ENCODE measurements around the gene ZNF174.

Gene ZNF174

GRCh38 chr16:3434373-3434772 is 33.4 kb downstream of the ZNF174 start:
- DNase-seq: no peak
- intact Hi-C loops (cut with DNase I): no loop called here

DNA sequence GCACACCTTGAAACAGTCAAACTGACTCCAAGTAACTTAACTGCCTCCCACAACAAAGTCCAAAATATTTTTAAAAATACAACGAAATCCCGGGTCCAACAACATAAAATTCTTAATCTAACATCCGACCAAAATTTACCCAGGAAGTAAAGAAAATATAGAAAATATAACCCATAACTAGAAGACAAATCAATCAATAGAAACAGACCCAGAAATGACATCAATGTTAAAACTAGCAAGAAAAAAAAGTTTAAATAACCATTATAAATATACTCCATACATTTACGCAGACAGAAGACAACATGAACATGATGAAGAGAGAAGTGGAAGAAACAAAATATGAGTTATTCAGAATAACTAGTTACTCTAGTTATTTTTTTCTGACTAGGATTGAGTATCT is 38.6 kb downstream of the ZNF174 start:
- no peak for DNase-seq
- intact Hi-C loops (cut with DNase I): no loop called here

DNA sequence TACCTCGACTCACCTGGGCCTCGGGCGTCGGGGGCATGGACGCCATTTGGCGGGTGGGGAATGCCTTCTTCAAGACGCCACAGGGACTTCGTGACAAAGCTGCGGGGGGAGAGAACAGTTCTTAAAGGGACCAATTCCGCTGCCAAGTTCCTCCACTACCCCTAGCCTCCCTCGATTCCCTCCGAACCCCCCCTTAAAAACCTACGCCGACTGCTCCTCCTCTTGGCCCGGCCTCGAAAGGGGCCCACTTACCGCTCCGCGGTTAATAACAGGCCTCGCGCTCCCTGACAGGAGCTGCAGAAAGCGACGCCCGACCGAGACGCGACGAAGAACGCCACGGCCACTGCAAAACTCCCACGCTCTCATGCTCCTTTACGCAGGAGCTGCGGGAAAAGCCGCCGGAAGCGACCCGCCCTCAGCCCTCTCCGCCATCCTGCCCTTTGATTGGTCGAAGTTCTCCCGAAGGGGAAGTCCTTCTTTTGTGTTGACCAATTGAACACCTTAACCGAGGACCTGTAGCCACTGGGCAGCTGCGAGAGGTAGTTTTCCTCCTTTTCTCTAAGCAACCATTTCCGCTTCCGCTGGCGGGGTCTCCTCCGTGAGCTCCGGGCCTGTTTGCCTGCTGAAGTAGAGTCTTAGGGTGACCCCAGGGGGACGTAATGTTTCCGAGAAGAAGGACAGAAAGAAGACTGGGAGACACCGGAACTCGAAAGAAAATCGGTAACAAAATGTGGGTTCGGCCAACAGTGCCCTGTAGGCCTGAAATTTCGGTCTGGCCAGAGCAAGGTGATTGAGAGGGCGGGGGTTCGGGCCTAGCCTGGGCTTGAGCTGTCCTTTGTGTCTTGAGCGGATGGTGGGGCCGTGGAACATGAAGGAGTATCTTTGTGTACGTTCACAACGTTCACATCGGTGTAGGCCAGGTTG is 42.4 kb downstream of the ZNF174 start, which contains the start of the genes NAA60 and ZNF597:
Gene NAA60, plus strand, starts transcription at position 573 of the 924 bp plus-strand sequence. CDS start 32,548 bp downstream, outside the sequence.
Gene ZNF597, minus strand, starts transcription at position 397 of the 924 bp plus-strand sequence. Its CDS starts 351 bp downstream, at position 46.
- intact Hi-C loops (cut with DNase I): no loop called here
- peak; percentile 70 to 97 (median 83) for DNase-seq

- DNase-seq: no peak
- intact Hi-C loops (cut with DNase I): no loop called here
Observed at GRCh38 chr16:3444032-3444388, 43.0 kb downstream of the ZNF174 start.

GRCh38 chr16:3454093-3454492 is 53.1 kb downstream of the ZNF174 start:
- intact Hi-C loops (cut with DNase I): no loop called here
- no peak for DNase-seq

DNA sequence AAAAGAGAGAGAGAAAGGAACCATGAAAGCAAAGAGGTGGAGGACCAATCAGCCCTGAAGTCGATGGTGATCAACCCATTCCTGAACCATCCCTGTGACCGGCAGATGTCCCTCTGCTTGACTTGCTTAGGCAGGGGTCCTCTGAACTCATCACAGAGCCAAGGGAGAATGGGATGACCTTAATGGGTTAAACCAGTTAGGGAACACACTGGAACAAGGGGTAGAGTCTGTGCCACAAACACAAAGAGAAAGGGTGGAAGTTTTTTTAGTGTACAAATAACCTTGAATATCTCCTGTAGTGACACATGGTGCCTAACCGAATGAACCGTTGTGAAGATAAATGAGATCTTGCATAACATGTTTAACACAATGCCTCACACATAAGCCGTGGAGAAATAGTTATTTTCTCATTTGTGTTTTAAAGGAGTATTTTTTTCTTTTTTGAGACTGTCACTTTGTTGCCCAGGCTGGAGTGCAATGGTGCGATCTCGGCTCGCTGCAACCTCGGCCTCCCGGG is 53.7 kb downstream of the ZNF174 start:
- intact Hi-C loops (cut with DNase I): loop anchor here (5.0 kb wide), 1 partner anchor 172 kb away; the partner anchor contains the start of gene ZNF263

DNA sequence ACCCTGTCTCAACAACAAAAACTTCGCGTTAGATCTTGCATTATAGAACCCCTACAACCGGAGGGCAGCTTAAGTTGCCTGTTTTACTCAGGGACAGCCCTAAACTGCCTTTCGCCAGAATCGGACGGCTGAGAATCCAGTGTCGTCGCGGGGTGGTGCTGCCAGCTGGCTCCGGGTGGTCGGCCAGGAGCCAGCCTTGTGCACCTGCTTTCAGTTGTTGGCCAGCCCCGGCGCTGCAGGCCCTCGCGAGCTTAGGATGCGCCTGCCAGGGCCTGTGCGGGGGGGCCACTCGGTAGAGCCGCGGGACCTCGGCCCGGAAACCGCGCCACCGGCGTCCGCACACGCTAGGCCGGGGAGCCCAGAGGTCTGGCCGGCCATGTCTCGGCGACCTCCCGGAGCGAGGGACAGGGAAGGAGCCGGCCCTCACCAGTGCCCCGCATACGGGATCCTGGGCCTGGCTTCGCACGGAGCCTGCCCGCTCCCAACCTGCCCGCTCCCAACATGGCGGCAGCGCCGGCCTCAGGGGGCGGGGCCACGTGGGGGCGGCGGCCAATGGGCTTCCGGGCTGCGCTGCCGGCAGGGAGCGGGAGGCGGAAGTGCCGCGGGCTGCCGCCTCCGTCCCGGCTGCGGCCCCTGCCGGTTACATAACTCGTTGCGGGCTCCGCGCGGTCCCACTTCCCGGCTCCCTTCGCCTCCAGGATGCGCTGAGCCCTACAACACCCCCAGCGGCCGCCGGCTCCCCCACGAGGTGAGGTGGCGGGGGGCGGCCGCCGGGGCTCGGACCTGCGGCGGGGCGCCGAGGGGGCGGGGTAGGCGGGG is 56.6 kb downstream of the ZNF174 start:
- peak; percentile 77 to 98 (median 87) for DNase-seq
- intact Hi-C loops (cut with DNase I): loop anchor here (1.0 to 5.0 kb wide), 5 partner anchors 43 to 175 kb away; partner anchors contain the start of genes TIGD7, ZNF174, ZNF263 and ZNF75A

More for the DNA sequence above, 53.7 kb downstream of the ZNF174 start:
- DNase-seq: no peak

- peak in 2 of 10 donors; percentile 30 to 82 for DNase-seq
- intact Hi-C loops (cut with DNase I): loop anchor here (1.0 to 5.0 kb wide), 2 partner anchors 57 to 176 kb away; partner anchors contain the start of genes ZNF174, ZNF263 and ZSCAN32
Observed at GRCh38 chr16:3458278-3458851, 57.4 kb downstream of the ZNF174 start.

GRCh38 chr16:3458852-3459361 is 57.9 kb downstream of the ZNF174 start:
- intact Hi-C loops (cut with DNase I): loop anchor here (1.0 to 5.0 kb wide), 2 partner anchors 58 to 177 kb away; partner anchors contain the start of genes ZNF174, ZNF263 and ZSCAN32
- peak in 1 of 10 donors; percentile 50 for DNase-seq

Data from posterior cingulate gyrus (tissue), 11 donors.